Stimulated activated CD8-positive, alpha-beta memory T cell treated with anti-CD3 and anti-CD28 coated beads, Interleukin-4, amount 100 ng/mL, for 1 hour (primary cell): Measurements from ENCODE around the gene SLPI.

Source experiments
- DNase-seq, 2 donors: peaks; one replicate each; pipeline ENCODE4 v3.0.0-alpha.2; 2020; ENCODE audit warnings: low read depth in 2 of 2, low spot score in 1 of 2

Gene SLPI

GRCh38 chr20:45218636-45219035, 35.7 kb downstream of the SLPI start:
- DNase-seq, result no peak

- DNase-seq, result no peak
Observed at GRCh38 chr20:45218124-45218523, 36.2 kb downstream of the SLPI start.

- no peak for DNase-seq
Observed at GRCh38 chr20:45212836-45213235, 41.5 kb downstream of the SLPI start.

GRCh38 chr20:45211569-45212474, 42.5 kb downstream of the SLPI start:
- no peak for DNase-seq

- no peak for DNase-seq
Observed at GRCh38 chr20:45209924-45210323, 44.4 kb downstream of the SLPI start.

- no peak for DNase-seq
Observed at GRCh38 chr20:45206725-45207124, 47.6 kb downstream of the SLPI start, which contains the start of gene SEMG1. TSS of gene SEMG1 (plus strand) at chr20:45207033. CDS start at chr20:45207054, 21 bp downstream.
